ENCODE measurements around the gene B3GAT1. TPM values are rescaled to one million over a fixed set of nuclear protein-coding genes. Genes with fewer than 3 reads are reported as not detected.

Gene B3GAT1
- total RNA-seq, 1 experiment from 2014 or later: 34.3 TPM

GRCh38 chr11:134449713-134450112 is 37.7 kb upstream of the B3GAT1 start:
- H3T11ph ChIP-seq (ENCODE audit: low read length): no peak overlapping the region
- H3K18ac ChIP-seq (ENCODE audit: insufficient read length, low read depth, low read length): no peak overlapping the region

More at GRCh38 chr11:134449713-134450112, 37.7 kb upstream of the B3GAT1 start:
- no peak overlapping the region for H2BK120ac ChIP-seq (ENCODE audit: low read depth, low read length, poor library complexity, severe bottlenecking)
- no peak overlapping the region for H3K9ac ChIP-seq (ENCODE audit: extremely low read depth, insufficient read length, low read length)
- H3K23me2 ChIP-seq (ENCODE audit: insufficient read length, low read depth, low read length, poor library complexity, severe bottlenecking): no peaks in the 10 kb centered on the region
- no peaks in the 10 kb centered on the region for H3K4me1 ChIP-seq (ENCODE audit: insufficient read depth, low read length)
- Mint-ChIP-seq H3K27me3 (ENCODE audit: low read depth) (peaks cover 13% of the 10 kb centered on the region), H3K27ac (no peak overlapping the region), H3K9me3 (no peaks in the 10 kb centered on the region; a peak in 2 of 5 replicates), H3K4me3 (no peak overlapping the region), H3K36me3 (ENCODE audit: insufficient read depth in 1 of 3, low read depth in 3 of 3) (no peaks in the 10 kb centered on the region), H3K4me1 (peaks cover 0 to 7% of the 10 kb centered on the region in 2 experiments; a peak in 1 of 4 replicates)
- H3K56ac ChIP-seq (ENCODE audit: insufficient read length, low read depth, low read length): no peak overlapping the region
- H3K79me1 ChIP-seq (ENCODE audit: insufficient read depth, low read depth, low read length, poor library complexity, severe bottlenecking): no peaks in the 10 kb centered on the region
- WGBS (ENCODE audit: extremely low coverage, insufficient read length, low lambda C conversion rate): no CpG with 5 or more reads among the region's 7 CpGs
- no peaks in the 10 kb centered on the region for H3K79me2 ChIP-seq (ENCODE audit: insufficient read depth, low read length)
- no peak overlapping the region for H3K4me2 ChIP-seq (ENCODE audit: insufficient read depth, insufficient read length, low read length)
- H3K23ac ChIP-seq (ENCODE audit: insufficient read length, low read depth, low read length): no peak overlapping the region
- H3K27ac ChIP-seq (ENCODE audit: insufficient read length, low read depth, low read length): no peak overlapping the region
- H4K5ac ChIP-seq (ENCODE audit: insufficient read length, low read depth, low read length): no peak overlapping the region
- peak; percentile 75 for TF ChIP-seq CTCF (conservative IDR thresholded peaks at IDR 0.05)
- H2BK20ac ChIP-seq (ENCODE audit: low read depth, low read length, poor library complexity, severe bottlenecking): no peak overlapping the region
- H4K91ac ChIP-seq (ENCODE audit: insufficient read length, low read depth, low read length): no peak overlapping the region
- no peaks in the 10 kb centered on the region for H3K27me3 ChIP-seq (ENCODE audit: insufficient read depth, low read length)
- no peak overlapping the region for H2AK5ac ChIP-seq (ENCODE audit: insufficient read length, low read length)
- no peak overlapping the region for H3K14ac ChIP-seq (ENCODE audit: insufficient read depth, low read length)
- H2BK15ac ChIP-seq (ENCODE audit: low read depth, low read length): no peak overlapping the region
- H2BK5ac ChIP-seq (ENCODE audit: insufficient read length, low read length): no peak overlapping the region
- H2AFZ ChIP-seq (ENCODE audit: low read length): no peak overlapping the region
- H2BK12ac ChIP-seq (ENCODE audit: insufficient read length, low read depth, low read length): no peak overlapping the region
- no peak overlapping the region for H3K4ac ChIP-seq (ENCODE audit: low read depth, low read length)
- peak; percentile 76 for DNase-seq
- no peak overlapping the region for H4K8ac ChIP-seq (replicated peaks; ENCODE audit: insufficient read length, low read depth, low read length)
- H3K9me3 ChIP-seq (ENCODE audit: control insufficient read depth, low read depth, low read length): no peaks in the 10 kb centered on the region
- H4K20me1 ChIP-seq (ENCODE audit: control insufficient read depth, insufficient read depth, insufficient read length): no peaks in the 10 kb centered on the region
